Endometrium (tissue), 2 donors: ENCODE results near the gene ZMYND10.

Experiments
- FAIRE-seq: peaks from 2 replicates; lab custom pipeline; 2012; peaks lifted over from hg19 to GRCh38; lab: Jason Lieb, UNC
- donor health status: control.
- donor health status: control.

Gene ZMYND10

GRCh38 chr3:50370594-50370993 lies 25.1 kb upstream of the ZMYND10 start:
- no peak for FAIRE-seq

DNA sequence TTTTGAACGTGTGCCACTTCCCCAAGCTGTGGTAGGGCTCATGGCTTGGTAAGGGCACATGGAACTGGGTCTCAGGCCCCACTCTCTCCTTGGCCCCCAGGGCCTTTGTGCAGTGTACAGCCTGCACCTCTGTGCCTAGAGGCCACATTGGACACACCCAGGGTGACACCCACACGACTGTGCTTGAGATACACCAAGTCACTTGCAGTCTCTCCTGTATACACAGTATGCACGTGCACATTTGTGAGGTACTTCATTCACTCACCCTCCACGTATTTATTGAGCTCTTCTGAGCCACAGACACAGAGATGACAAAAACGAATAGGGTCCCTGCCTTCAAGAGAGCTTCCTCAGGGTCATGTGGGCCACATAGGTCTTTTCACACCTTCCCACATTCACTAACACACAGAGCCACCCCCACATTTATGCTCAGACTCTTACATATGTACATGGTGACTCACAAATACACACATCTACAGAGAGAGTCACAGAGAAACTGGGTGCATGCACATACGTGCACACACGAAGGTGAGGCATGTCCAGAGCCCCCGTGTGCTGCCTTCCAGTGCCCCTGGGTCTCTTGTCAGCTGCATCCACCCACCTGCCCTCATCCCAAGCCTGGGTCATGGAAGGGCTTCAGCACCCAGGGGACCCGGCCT lies 23.6 kb upstream of the ZMYND10 start:
- FAIRE-seq, result no peak

DNA sequence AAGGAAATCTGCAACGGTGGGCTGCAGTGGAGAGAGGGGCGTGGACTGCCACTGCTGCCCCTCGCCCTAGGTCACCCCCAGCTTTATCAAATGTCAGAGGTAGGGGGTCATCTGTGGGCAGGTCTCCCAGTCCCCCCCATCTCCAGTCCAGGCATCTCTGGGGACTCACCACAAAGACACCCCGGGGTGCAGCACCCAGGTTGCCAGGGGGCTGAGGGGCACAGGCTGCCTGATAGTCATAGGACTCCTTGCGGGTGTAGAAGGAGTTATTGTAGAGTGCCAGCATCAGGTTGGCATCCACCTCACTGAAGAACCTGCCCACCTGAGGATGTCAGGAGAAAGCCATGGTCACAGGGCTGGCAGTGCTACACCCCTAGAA lies 20.3 kb upstream of the ZMYND10 start:
- FAIRE-seq, result no peak

GRCh38 chr3:50365080-50365841 lies 19.7 kb upstream of the ZMYND10 start:
- FAIRE-seq, result no peak

- no peak for FAIRE-seq
Observed at GRCh38 chr3:50364573-50365079, 19.1 kb upstream of the ZMYND10 start.

DNA sequence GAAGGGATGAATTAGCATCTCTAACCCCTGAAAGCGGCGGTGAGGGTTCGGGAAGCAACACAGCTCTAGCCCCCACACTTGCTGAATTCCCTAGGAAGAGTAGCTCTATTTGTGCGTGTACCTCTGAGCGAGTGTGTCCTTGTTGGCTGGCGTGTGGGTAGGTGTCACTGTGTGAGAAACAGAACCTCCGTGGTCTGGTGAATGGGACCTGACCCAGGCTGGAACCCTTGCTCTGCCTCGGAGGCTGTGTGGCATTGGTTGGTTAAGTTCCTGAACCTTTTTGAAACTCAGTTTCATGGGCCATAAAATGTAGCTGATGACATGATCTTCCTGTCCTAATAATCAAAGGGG lies 14.2 kb upstream of the ZMYND10 start:
- FAIRE-seq, result no peak

DNA sequence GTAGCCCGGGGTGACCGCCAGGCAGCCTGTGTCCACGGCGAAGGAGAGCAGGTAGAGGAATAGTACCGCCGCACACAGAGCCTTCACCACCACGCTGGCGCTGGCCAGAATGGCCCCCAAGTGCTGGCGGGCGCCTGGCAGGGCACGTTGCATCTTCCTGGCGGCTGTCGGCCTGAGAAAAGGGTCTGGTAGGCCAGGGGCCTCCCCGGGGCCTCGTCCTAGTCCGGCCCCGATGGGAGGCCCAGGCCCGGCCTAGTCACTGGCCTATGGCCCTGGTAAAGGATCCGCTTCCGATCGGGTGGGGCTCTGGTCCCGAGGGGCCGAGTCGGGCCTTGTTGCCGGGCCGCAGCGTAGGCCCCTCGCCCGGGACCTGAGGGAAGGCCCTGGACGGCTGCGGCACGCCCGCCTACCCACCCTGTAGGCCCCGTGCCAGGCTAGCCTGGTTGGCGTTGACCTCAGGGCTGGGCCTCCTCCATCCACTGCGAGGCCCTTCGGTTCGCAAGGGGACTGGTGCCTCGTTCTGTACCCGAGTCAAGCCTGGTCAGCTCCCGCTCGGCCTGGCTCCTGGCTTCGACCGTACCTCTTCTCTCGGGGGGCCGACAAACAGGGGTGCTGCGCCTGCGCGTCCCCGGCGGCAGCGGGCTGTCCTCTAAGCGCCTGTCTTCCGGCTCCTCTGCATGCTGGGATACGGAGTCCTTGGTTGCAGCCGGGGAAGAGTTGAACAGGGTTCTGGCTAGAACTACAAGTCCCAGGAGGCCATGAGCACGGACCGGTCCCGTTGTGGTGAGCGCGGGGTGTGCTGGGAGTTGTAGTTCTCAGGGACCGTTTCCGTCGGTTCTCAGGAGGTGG lies 13.6 kb upstream of the ZMYND10 start, which contains the start of gene TMEM115:
Gene TMEM115, minus strand, starts transcription at position 611 of the 849 bp plus-strand sequence. Its CDS starts 458 bp downstream, at position 153.
- FAIRE-seq, result peak; percentile 98

- no peak for FAIRE-seq
Observed at GRCh38 chr3:50358355-50358910, 12.9 kb upstream of the ZMYND10 start.

DNA sequence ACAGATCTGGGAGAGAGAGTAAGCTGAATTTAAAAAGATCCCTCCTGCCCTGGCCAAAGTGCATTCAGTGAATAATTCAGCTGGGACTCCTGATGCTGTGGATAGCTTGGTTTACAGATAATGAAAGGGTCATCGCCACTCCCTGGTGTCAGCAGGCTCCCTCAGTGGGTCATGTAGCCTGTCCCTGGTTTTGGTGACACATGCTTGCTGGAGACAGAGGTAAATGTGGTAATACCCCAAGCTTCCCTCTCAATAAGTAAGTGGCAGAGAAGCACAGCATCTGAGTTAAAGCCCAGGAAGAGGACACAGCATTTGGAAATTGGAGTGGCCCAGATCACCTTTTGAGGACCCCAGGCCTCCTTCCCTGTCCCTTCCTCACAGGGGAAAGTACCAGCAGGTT lies 11.9 kb upstream of the ZMYND10 start:
- FAIRE-seq, result no peak

- no peak for FAIRE-seq
Observed at GRCh38 chr3:50356553-50356952, 11.0 kb upstream of the ZMYND10 start.

DNA sequence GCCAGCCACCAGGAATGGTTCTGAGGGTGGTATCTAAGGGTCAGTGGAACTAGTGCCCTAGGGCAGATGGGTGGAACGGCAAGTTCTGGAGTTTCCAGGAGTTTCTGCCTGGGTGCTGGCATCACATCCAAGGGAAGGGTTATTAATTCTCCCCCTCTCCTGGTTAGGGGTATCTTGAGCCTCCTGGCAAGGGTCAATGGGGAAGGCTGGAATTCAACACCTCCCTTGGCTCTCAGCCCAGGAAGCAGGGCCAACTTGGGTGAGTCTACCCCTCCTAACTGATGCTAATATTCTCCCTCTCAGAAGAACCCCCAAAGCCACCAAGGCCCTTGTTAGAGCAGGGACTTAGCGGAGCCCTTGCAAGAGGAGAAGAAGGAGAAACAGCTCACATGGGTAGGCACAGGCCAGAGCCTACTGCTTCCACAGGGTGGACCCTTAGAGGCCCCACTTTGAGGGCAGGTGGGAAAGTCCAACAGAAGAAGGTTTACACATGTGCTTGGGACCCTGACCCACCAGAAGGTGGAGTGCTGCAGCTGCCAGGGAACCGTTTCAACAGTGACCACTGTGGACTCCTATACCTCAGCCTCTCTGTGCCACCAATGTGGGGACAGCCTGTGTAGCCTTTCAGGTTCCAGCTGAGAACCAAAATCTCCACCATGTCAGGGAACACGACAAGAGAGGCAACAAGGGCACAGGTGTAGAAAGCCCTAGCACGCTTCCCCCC lies 10.5 kb upstream of the ZMYND10 start:
- FAIRE-seq, result no peak

DNA sequence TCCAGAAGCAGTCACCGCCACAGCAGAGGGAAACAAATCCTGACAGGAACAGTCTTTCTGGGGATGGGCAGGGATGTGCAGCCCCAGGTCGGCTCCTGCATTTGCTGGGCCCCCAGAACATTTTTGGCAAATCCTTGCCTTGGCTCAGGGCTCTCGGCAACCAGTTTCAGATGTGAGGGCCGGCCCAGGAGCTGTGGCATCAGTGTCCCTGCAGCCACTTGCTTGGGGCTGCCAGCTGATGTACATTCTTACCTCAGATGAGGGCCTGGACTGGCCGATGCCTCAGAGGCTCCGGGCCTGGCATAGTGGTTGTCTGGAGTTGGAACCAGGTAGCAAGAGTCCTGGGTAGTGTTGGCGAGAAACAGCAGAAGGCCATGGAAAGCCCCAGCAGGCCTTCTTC lies 9.3 kb upstream of the ZMYND10 start:
- no peak for FAIRE-seq

DNA sequence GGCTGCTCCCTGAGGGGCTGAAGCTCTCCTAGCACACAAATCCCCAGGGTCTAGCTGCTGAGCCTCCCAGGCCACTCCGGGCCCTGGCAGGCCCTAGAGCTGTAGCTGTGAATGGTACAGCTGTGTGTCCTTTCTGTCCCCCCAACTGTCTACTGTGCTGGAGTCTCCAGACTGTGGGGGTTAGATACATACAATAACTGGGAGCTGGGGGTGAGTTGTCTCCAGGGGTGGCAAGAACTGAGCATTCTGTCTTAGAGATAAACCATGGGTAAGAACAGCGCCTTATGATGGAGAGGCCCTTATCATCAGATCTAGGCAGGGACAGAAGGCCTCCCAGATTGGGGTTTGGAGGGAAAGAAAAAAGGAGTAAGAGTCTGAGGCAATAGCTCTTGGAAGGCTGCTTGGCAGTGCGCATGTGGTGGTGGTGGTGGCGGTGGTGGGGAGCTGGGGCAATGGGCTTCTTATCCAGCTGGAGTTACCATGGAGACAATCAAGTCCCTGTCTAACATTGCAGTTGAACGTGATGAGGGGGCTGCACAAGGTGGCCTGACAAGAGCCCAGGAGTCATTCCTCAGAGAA lies 8.7 kb upstream of the ZMYND10 start:
- no peak for FAIRE-seq

DNA sequence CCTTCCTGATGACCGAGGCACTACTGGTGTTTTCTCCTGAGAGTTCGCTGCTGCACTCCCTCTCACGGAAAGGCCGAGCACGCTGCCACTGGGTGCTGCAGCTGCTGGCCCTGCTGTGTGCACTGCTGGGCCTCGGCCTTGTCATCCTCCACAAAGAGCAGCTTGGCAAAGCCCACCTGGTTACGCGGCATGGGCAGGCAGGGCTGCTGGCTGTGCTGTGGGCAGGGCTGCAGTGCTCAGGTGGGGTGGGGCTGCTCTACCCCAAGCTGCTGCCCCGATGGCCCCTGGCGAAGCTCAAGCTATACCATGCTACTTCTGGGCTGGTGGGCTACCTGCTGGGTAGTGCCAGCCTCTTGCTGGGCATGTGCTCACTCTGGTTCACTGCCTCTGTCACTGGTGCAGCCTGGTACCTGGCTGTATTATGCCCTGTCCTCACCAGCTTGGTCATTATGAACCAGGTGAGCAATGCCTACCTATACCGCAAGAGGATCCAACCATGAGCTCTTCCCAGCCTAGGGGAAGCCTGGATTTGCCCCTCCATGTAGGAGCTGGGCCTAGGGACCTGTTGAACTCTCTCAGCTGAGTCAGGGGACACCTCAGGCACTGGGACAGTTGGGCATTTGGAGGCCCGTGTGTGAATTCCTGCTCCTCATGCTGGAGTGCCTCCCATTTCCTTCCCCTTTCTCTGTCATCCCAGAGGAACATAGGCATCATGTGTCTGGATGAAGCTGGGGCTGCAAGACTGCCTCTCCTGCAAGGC lies 7.9 kb upstream of the ZMYND10 start:
- FAIRE-seq, result no peak

GRCh38 chr3:50352781-50353180 lies 7.2 kb upstream of the ZMYND10 start:
- no peak for FAIRE-seq

- no peak for FAIRE-seq
Observed at GRCh38 chr3:50351323-50351697, 5.8 kb upstream of the ZMYND10 start.

- FAIRE-seq, result peak; percentile 23
Observed at GRCh38 chr3:50350527-50351322, 5.2 kb upstream of the ZMYND10 start, which contains the start of the genes CYB561D2 and NPRL2. Gene CYB561D2, plus strand, starts transcription at chr3:50350862. Its CDS starts 572 bp downstream, at chr3:50351434. Gene NPRL2, minus strand, starts transcription at chr3:50350775. Its CDS starts 123 bp downstream, at chr3:50350652.

DNA sequence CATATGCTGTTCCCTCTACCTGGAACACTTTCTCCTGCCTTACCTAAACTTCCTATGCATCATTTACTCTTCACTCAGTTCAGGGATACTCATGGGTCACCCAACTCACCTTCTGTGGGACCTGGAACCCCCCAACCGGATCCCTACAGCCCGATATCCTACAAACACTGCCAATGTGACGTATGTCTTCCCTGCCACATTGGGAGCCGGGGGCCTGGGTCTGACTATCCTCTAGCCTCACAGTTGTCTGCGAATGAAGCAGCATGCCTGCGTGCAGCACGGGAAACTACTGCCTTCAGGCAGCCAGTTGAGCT lies 4.6 kb upstream of the ZMYND10 start:
- FAIRE-seq, result no peak

DNA sequence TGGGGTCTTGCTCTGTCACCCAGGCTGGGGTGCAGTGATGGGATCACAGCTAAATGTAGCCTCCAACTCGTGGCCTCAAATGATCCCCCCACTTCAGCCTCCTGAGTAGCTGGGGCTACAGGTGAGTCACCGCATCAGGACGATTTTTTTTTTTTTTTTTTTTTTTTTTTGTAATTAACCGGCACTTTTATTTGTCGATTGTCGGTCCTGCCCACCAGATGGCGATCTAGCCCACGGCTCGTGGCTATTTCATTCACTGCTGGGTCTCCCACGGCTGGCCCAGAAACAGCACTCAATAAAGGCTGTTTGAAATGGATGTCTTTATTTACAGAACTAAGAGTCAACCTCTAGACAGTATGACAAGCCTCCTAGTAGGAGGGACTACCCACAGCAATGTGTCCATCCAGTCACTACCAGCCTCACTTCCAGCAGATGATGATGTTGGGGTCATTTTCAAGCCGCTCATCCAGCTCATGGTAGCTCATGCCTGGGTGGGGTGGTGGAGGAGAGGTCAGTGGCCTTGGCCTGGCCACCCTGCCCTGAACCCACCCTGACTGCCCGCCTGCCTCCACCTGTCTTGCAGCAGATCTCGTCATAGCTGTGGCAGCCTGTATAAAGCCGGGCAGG lies 1.8 kb upstream of the ZMYND10 start:
- FAIRE-seq, result peak; percentile 82
